Adrenal gland (tissue), 12 donors: ENCODE results near the gene NOVA2. TPM values are rescaled to one million over a fixed set of nuclear protein-coding genes. Genes with fewer than 3 reads are reported as not detected.

Experiments
- DNase-seq, 7 donors: peaks; one replicate each; pipeline ENCODE4 v3.0.0-alpha.2; 2019 to 2020
- H3K27ac ChIP-seq, 5 donors: fragments of 200-600 bp; sonication (generic) in 4 of 5; 1 replicate in 3 of 5; 2 replicates in 2 of 5; pipeline versions ENCODE4 v1.5.1 to v1.8.0; 2016 to 2020; ENCODE audit warnings: mild to moderate bottlenecking in 1 of 5
- H3K27me3 ChIP-seq: fragments of 200-600 bp; 2 replicates; pipeline ENCODE4 v1.8.0; 2021
- H3K36me3 ChIP-seq, 2 donors: fragments of 200-600 bp; replicated peaks in 1 of 2; 1 replicate in 1 of 2; 2 replicates in 1 of 2; pipeline versions ENCODE4 v1.5.1 to v1.8.0; 2018 to 2022
- H3K4me1 ChIP-seq, 2 donors: fragments of 200-600 bp; replicated peaks in 1 of 2; 1 replicate in 1 of 2; 2 replicates in 1 of 2; pipeline versions ENCODE4 v1.5.1 to v1.8.0; 2018 to 2021
- H3K4me3 ChIP-seq, 4 donors: fragments of 200-600 bp; sonication (generic) in 3 of 4; one replicate each; pipeline ENCODE4 v1.5.1; 2016 to 2018
- H3K9me3 ChIP-seq, 3 donors: fragments of 200-600 bp; sonication (generic) in 1 of 3; replicated peaks in 1 of 3; 1 replicate in 2 of 3; 2 replicates in 1 of 3; pipeline versions ENCODE4 v1.5.1 to v1.8.0; 2016 to 2021
- CTCF ChIP-seq, 6 experiments: fragments of 450-650 bp in 4 of 6; fragments of 200-600 bp in 2 of 6; sonication (generic) in 1 of 6; IDR thresholded peaks; 1 replicate in 5 of 6; 2 replicates in 1 of 6; pipeline versions ENCODE4 v1.5.1 to v1.8.0; 2016 to 2021; ENCODE audit warnings: antibody characterized with exemption in 6 of 6, mild to moderate bottlenecking in 2 of 6, moderate library complexity in 1 of 6
- POLR2A ChIP-seq, 2 donors: fragments of 450-650 bp; IDR thresholded peaks; one replicate each; pipeline ENCODE4 v1.6.1; 2017; ENCODE audit warnings: antibody characterized with exemption in 2 of 2, mild to moderate bottlenecking in 2 of 2, moderate library complexity in 1 of 2
- WGBS, 4 donors: extraction: QIAGEN DNeasy Blood & Tissue Kit in 2 of 4; methylation state at CpG; one replicate each; pipeline versions ENCODE4 v1.1.5 to v1.1.7; 2013 to 2017; 5-methylcytosine and 5-hydroxymethylcytosine counted together
- intact Hi-C, 2 donors: fragments of 100-400 bp; cut with DNase I; formaldehyde crosslinking; loops; one replicate each; pipeline versions ENCODE4 v1.14.1 to v1.15.0; 2022 to 2023
- polyA plus RNA-seq, 3 donors: library from polyadenylated mRNA; stranded (reverse); fragments of 200-250 nt in 2 of 3; fragments of 350-450 nt in 1 of 3; fragmentation: Illumina TruSeq in 1 of 3; extraction: RNeasy Lipid Tissue Mini Kit (QIAGEN cat#74804) in 1 of 3; gene quantifications; one replicate each; pipeline ENCODE4 v1.2.3, GENCODE V29; 2013 to 2014
- total RNA-seq, 9 donors: library from RNA; depleted of rRNA in 4 of 9; stranded (reverse); fragments of >200 nt in 4 of 9; fragments of 120-200 nt in 1 of 9; fragmentation: NEBNext Ultra II Directional in 1 of 9; extraction: Animal tissue kit (Norgen Biotek cat#: 25700) in 1 of 9; gene quantifications; one replicate each; pipeline versions ENCODE4 v1.1.0 to v1.2.4, GENCODE V29; 2013 to 2023
- donor health status: healthy with polysubstance abuse.
- donor health status: Bipolar disorder and iron deficiency.
- donor health status: DM: yes; HTN: yes; CAD: no.
- donor health status: DM: no; HTN: no; CAD: no.
- donor health status: DM: no; HTN: no; CAD: no.
- donor health status: DM: yes; HTN: yes; CAD: no.

Gene NOVA2
- total and polyA plus RNA-seq, 12 donors = 0.54 to 10.8 (median 2.4) TPM

- DNase-seq = no peak
- peaks cover 4% of the 10 kb centered on the region for H3K27me3 ChIP-seq
- TF ChIP-seq POLR2A (IDR thresholded peaks at IDR 0.05) = no peak
- TF ChIP-seq CTCF (IDR thresholded peaks at IDR 0.05) = no peak
- no peak overlapping the region for H3K27ac ChIP-seq
- WGBS, 4 donors = 8 to 16% (median 10%) methylated on average over 25 to 63 of the region's 63 CpGs
- H3K36me3 ChIP-seq = no peaks in the 10 kb centered on the region
- no peaks in the 10 kb centered on the region for H3K9me3 ChIP-seq
- H3K4me3 ChIP-seq = peak overlapping the region in 3 of 4 donors; percentile 30 to 99 (median 77)
- H3K4me1 ChIP-seq = peaks cover 7 to 11% of the 10 kb centered on the region in 2 donors
- intact Hi-C loops = no loop called here
These were observed 42.2 kb upstream of the NOVA2 start for GRCh38 chr19:46015687-46016425.

GRCh38 chr19:46014941-46015686 lies 41.4 kb upstream of the NOVA2 start:
- Histone ChIP-seq H3K36me3 (no peaks in the 10 kb centered on the region), H3K4me1 (peaks cover 7 to 11% of the 10 kb centered on the region in 2 donors), H3K9me3 (no peaks in the 10 kb centered on the region), H3K27ac (no peak overlapping the region), H3K27me3 (peaks cover 4% of the 10 kb centered on the region), H3K4me3 (peak overlapping the region in 1 of 4 donors; percentile 77)
- intact Hi-C loops = no loop called here
- DNase-seq = peak; percentile 54 to 78 (median 75)
- peak in 1 of 2 donors; percentile 26 for TF ChIP-seq POLR2A (IDR thresholded peaks at IDR 0.05)
- TF ChIP-seq CTCF (IDR thresholded peaks at IDR 0.05) = no peak
- WGBS, 4 donors = 7 to 38% (median 16%) methylated on average over 8 to 74 of the region's 74 CpGs

GRCh38 chr19:46014534-46014933 lies 40.9 kb upstream of the NOVA2 start:
- intact Hi-C loops = no loop called here
- Histone ChIP-seq H3K9me3 (no peaks in the 10 kb centered on the region), H3K4me1 (peaks cover 7 to 11% of the 10 kb centered on the region in 2 donors), H3K27ac (no peak overlapping the region), H3K36me3 (no peaks in the 10 kb centered on the region), H3K4me3 (peak overlapping the region in 1 of 4 donors; percentile 77), H3K27me3 (peaks cover 4% of the 10 kb centered on the region)
- TF ChIP-seq CTCF (IDR thresholded peaks at IDR 0.05) = no peak
- no peak for TF ChIP-seq POLR2A (IDR thresholded peaks at IDR 0.05)
- WGBS, 4 donors = 54 to 74% (median 64%) methylated on average over 5 to 8 of the region's 8 CpGs
- peak in 1 of 7 donors; percentile 25 for DNase-seq
